Activated CD8-positive, alpha-beta memory T cell treated with anti-CD3 and anti-CD28 coated beads, Interleukin-2, amount 50 U/mL, for 24 hours (primary cell): ENCODE data around the gene LOXL1.
"Not testable (repeated sequence)": the region's sequence is repeated elsewhere in the genome, so short reads cannot be mapped to it uniquely, and the experiment has no call there.

Experiments
- DNase-seq: peaks from one replicate; pipeline ENCODE4 v3.0.0-alpha.2; 2020; ENCODE audit errors: extremely low read depth

LOXL1 gene

GRCh38 chr15:73952913-73953750 is 26.9 kb downstream of the LOXL1 start:
- DNase-seq, result no peak

DNA sequence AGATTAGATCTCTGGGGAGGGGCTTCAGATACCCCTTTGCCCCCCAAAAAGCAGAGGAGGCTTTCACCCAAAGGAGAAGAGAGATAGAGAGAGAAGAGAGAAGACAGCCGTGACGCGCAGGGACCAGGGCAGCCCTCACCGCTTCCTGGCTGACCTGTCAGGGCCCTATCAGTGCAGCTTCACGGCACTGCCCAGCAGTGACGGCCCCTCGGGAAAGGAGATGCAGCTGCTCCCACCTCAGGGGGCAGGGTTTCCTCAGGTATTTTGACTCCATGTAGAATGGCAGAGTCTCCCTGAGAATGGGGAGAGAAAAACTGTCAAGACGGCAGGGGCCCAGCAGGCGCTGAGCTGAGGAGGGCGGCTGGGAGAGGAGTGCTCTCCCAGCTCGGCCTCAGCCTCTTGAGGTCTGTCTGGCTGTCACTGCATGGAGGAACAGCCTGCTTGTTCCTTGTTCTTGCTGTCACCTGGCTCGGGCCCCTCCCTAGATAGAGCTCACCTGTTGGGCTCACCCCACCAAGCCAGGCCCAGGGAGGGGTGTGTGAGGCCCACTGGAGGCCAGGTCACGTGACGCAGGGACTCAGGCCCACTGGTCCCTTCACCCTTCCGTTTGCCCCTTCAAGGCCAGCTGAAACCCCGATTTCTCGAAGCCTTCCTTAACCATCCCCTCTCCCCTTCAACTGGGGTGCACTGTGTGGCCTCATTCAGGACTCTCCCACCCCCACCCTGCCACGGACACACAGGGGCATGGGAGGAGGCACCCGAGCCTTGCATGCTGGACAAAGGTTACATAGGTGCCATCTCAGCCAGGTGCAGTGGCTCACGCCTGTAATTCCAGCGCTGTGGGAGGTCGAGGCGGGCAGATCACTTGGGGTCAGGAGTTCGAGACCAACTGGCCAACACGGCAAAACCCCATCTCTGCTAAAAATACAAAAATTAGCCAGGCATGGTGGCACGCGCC is 28.2 kb downstream of the LOXL1 start:
- no peak for DNase-seq

DNA sequence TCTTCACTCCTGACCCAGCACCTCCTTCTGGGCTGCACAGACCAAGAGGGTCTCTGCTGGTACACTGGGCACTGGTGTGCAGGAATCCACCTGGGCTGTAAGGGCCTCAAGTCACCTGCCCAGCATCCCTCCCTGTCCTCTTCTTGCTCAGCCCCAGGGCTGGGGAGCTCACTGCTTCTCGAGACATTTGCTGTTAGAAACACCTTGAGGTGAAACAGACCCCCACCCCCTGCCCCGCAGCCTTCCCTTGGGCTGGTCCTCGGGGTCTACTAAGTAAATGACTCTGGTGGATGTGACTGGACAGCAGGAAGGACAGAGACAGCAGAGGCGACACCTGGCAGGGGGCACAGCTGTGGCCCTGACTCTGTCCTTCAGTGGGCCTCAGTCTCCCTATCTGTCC is 29.1 kb downstream of the LOXL1 start:
- DNase-seq, result no peak

GRCh38 chr15:73955861-73956742 is 29.8 kb downstream of the LOXL1 start:
- no peak for DNase-seq

GRCh38 chr15:73956743-73957135 is 30.5 kb downstream of the LOXL1 start:
- DNase-seq, result no peak

GRCh38 chr15:73957276-73957675 is 31.0 kb downstream of the LOXL1 start:
- DNase-seq, result no peak

DNA sequence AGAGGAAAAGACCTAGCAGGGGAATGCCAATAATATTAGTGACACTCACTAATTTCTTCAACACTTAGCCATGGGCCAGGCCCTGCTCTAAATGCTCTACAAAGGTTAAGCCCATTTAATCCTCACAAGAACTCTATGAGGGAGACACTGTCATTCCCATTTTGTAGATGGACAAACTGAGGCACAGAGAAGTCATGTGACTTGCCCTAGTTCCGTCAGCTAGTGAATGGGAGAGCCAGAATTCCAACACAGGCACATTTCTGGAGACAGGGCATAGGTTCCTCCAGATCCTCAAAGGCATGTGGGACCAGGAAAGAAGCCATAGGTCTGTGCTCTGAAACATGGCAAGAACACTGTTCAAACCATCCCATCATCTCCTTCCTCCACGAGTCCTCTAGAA is 31.5 kb downstream of the LOXL1 start:
- no peak for DNase-seq

DNA sequence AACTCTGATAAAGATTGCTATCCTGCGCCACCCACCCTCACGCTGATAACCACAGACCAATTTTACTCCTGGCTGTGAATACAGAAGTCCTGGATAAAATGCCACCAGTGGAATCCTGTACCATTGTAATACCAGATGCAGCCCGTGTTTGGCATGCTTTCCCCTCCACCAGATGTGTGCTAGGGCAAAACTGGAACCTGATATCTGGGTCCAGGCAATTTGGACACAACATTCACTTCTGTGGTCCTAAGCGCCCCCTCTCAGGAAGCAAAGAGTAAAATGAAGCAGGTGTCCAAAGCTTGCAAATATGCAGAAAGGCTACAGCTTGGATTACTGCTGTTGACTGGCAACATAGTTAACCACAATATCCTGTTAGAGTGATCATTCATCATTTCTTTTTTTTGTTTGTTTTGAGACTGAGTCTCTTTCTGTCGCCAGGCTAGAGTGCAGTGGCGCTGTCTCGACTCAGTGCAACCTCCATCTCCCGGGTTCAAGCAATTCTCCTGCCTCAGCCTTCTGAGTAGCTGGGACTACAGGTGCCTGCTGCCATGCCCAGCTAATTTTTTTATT is 32.8 kb downstream of the LOXL1 start:
- no peak for DNase-seq

DNA sequence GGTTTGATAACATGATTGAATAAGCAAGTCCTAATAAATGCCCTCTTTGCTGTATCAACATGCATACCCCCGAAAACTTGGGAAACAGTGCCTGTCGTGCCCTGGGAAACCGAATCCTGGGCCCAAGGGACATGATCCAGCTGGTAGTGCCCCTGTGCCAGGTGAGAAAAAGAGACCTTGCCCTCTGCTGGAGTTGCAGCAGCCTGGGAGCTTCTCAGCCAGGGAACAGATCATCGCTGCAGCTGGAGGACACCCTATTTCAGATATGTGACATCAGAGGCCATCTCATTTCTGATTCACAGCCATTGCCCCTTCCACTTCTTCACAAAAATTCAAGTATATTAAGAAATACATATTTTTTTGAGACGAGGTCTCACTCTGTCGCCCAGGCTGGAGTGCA is 33.5 kb downstream of the LOXL1 start:
- DNase-seq, result no peak

GRCh38 chr15:73960472-73961070 is 34.3 kb downstream of the LOXL1 start:
- not testable (repeated sequence) for DNase-seq

- DNase-seq, result no peak
Observed at GRCh38 chr15:73962433-73962832, 36.2 kb downstream of the LOXL1 start.

DNA sequence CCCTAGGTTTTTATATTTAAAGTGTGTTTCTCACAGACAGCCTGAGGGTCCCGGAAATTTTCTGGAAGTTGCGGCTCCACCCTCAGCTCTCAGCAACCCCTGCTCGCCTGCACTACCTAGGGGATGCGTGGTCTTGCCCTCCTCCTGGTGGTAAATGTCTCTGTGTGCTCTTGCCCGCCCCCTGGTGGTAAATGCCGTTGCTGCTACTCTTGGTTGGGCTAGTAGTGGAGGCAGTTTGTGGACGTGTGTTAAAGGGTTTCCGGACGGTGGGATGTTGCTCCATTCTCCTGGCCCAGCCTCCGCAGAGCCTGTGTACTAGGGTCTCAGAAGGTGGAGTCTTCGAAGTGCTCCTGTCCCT is 38.5 kb downstream of the LOXL1 start:
- DNase-seq, result peak; percentile 60

DNA sequence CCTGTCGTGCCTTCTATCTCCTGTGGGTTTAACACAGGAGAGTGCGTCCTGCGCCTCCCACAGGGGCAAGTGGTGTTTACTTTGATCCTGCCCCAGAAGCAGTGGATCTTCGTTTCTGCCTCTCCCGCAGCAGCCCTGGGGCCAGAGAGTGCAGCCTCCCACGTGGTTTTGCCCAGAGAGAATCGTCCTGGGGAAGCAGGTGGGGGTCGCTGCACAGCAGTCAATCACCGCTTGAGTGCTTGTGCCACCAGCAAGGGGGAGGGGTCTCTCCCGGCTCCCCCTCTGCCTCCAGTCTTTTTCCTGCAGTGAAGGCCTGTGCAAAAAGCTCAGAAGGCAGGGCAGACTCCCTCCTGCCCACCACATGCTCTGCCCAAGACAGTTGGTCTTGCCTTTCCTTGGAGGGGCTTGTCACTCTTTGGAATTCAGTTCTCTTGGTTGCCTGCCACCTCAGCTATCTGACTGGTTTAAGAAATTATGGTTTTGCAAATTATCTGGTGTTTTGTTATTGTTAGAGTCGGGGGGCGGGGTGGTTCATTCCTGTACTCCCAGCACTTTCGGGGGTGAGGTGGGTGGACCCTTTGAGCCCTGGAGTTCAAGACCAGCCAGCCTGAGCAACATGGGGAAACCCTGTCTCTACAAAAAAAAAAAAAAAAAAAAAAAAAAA is 39.0 kb downstream of the LOXL1 start:
- peak; percentile 30 for DNase-seq

GRCh38 chr15:73965758-73966113 is 39.5 kb downstream of the LOXL1 start:
- no peak for DNase-seq

DNA sequence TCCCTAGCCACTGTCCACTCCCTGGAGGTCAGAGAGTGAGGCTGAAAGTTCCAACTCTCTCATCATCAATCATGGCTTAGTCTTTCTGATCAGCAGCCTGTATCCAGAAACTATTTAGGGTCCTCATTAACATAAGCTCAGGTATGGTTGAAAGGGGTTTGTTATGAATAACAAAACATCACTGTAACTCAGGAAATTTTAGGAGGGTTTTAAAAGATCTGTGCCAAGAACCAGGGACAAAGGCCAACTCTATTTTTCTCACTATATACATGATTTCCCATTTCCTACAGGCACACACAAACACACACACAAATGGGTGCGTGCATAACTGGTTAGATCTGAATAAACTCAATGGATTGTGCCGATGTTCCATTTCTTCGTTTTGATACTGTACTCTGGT is 42.2 kb downstream of the LOXL1 start:
- no peak for DNase-seq

GRCh38 chr15:73969151-73969759 is 43.0 kb downstream of the LOXL1 start:
- DNase-seq, result no peak

DNA sequence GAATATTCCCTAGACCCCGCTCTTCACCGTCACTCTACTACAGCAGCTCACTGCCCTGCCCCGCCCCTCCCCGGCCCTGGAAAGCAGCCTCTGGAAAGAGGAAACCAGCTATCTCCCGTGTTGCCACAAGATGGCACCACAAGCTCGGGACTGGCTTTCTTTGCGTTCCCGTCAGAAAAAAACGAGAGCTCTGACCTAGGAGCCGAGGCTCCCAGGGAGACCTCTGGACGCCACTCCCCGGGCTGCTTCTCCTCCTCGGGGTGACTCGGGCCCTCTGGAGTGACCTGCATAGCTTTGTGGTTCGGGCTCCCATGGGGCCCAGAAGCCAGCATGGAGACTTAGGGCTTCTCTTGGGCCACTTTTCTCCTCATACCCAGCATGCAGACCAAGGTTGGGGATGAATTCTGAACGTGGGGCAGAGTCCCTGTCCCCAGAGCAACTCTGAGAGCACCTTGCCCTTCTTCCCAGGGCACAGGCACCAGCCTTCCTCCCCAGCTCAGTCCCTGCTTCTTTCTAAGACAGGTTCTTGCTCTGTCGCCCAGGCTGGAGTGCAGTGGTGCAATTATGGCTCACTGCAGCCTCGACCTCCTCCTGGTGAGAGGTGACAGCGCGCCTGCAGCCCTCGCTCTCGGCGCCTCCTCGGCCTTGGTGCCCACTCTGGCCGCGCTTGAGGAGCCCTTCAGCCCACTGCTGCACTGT is 46.9 kb downstream of the LOXL1 start:
- DNase-seq, result peak; percentile 56

GRCh38 chr15:73973683-73974200 is 47.5 kb downstream of the LOXL1 start:
- DNase-seq, result not testable (repeated sequence)

GRCh38 chr15:73975440-73976125 is 49.3 kb downstream of the LOXL1 start:
- DNase-seq, result not testable (repeated sequence)
